ELF-1 (cell line): ENCODE results near the gene SLC35G6.
"Not testable (repeated sequence)": the region's sequence is repeated elsewhere in the genome, so short reads cannot be mapped to it uniquely, and the experiment has no call there.

Source experiments
- DNase-seq: peaks from one replicate; pipeline ENCODE4 v3.0.0-alpha.2; 2016; ENCODE audit warnings: low read depth, low spot score

SLC35G6 gene

DNA sequence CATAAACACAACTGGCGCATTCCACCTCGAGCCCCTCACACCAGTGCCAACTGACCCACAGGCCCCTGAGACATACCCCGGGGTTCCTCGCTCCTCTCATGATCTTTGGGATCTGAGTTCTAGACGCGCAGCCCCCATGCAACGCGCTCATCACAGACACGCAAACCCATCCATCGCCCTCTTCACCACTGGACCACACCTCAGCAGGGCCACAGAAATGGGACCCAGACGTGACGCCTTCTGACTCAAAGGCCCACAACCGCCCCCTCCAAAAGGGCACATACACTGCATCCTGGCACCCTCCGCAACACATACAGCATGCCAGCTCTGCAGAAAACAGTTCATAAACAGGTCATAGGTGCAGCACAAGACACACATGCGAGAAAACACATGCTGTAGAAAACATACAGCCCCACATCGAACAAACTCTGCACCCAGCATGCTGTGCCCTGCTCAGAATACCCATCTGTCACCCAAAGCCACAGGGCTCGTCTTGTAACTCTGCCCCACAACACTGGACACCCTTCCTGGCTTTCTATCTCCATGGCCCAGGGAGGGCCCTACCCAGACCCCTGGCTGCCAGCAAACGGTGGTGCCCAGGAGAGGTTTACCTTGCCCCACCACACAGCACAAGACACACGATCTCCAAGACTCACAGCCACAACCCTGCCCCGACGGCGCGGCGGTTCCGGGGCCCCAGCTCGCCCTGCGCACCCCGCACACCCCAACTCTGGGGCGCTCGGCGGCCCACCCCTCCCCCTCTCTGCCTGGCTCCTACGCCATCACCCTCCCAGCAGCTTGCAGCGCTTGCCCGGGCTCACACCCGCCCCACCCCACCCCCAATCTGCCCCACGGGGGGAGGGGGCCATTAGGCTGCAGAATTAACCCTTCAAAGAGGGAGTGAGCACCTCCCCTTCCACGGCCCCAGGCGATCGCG lies 2.7 kb upstream of the SLC35G6 start:
- peak; percentile 39 for DNase-seq

DNA sequence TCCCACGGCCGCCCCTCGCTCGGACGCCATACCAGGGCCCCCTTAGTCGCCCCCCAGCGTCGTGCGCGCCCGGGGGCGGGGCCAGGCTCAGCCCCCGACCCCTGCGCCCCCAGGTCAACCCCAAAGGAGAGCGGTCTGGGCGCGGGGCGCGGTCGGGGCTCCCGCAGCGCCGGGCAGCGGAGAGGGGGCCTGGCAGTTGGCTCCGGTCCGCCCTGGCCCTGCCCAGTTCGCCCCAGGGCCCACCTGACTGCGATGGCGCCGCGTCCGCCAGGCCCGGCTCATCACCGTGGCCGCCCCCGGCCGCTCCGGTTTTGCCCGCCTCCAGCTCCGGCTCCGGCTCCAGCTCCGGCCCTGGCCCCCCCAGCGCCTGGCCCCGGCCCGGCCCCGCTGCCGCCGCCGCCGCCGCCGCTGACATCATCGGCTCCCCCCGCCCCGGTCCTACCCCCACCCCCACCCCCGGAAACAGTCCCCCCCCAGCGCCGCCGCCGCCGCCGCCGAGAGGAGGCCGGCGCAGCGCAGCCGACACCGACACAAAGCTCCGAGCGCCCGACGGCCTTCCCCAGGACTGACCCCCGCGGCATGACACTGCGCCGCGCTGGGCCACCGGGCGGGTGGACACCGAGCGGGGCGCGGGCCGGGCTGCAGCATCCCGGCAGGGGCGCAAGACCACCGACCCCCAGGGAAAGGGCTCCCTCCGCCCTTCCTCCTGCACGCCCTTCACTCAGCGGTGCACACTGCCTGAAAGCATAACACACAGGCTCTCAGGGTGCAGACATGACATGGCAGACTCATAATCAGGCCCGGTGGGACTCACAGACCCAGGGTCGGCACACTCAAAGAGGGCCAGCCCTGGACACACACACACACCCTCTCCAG lies 1.8 kb upstream of the SLC35G6 start, which contains the start of gene ZBTB4:
TSS of gene ZBTB4 (minus strand) at position 419 of the 876 bp plus-strand sequence. CDS start 12,830 bp downstream, outside the sequence.
- peak; percentile 77 for DNase-seq

DNA sequence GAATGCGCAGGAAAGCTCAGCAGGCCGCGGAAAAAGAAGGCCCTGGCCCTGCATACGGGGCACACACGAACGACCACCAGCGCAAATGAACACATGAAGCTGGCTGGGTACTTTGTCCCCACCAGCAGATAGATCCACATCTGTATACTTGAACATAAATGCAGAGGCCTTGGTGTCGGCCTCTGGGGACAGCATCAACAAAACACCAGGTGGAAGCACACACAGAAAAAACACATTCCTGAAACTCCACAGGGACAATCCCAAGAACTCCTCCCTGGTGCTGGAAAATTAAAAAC lies 1.2 kb upstream of the SLC35G6 start:
- DNase-seq, result no peak

DNA sequence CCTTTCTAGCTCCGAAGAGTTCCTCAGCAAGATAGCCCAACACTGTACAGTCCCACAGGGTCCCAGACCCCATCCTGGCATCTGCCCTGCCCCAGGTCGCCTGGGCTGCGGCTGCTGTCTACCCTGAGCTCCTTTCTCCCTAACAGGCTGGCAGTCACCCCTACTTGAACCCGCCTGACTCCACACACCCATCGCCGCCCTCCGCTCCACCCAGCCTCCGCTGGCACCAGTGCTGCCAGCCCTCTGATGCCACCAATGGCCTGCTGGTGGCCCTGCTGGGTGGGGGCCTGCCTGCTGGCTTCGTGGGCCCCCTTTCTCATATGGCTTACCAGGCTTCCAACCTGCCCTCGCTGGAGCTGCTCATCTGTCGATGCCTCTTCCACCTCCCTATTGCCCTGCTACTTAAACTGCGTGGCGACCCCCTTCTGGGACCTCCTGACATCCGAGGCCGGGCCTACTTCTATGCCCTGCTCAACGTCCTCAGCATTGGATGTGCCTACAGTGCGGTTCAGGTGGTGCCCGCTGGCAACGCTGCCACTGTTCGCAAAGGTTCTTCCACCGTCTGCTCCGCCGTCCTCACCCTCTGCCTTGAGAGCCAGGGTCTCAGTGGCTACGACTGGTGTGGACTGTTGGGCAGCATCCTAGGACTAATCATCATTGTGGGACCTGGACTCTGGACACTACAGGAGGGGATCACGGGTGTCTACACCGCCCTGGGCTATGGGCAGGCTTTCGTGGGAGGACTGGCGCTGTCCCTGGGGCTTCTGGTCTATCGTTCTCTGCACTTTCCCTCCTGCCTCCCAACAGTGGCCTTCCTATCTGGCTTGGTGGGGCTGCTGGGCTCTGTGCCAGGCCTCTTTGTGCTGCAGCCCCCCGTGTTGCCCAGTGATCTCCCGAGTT lies 846 bp downstream of the SLC35G6 start:
- DNase-seq, result not testable (repeated sequence)

- not testable (repeated sequence) for DNase-seq
These were observed 1.5 kb downstream of the SLC35G6 start for GRCh38 chr17:7482742-7483088.

DNA sequence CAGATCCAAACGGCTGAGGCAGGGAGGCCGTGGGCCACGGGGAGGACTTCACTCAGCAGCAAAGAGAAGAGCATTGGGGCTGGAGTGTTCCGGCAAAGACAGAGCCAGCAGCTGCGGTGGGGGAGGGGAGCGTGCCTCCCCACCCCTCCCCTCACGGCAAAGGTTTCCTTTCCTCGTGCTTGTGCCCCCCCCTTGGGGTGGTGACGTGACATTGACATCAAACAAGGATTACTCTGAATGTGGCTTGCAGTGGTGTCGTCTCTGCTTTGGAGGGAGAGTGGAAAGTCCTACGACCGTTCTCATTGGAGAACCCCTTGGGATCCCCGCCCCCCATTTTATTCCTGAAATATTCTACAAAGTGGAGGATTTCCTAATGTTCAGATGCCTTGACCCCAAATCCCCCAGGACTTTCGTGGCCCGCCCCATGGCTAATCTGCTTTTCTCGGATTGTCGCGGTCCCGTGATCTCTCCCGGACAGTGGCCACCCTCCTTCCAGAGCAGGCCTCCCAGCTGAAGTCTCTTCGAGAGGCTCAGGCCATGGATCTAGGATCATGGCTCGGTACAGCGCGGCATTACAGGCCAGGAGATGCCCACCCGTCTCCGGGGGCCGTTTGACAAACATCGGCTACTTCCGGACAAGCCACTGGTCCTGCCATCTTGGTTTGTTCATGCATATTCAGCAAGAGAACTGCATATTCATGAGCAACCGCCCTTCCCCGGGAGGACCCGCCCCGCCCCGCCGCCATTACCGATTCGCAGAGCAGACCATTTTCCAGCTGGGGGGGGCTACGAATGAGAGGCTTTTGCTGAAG lies 2.2 kb downstream of the SLC35G6 start:
- peak; percentile 96 for DNase-seq

- DNase-seq, result peak; percentile 98
These were observed 3.0 kb downstream of the SLC35G6 start, which contains the start of gene POLR2A for GRCh38 chr17:7484067-7484918. Gene POLR2A (plus strand): TSS chr17:7484366.

- no peak for DNase-seq
These were observed 3.7 kb downstream of the SLC35G6 start for GRCh38 chr17:7484919-7485377.

- no peak for DNase-seq
These were observed 4.9 kb downstream of the SLC35G6 start for GRCh38 chr17:7486181-7486580.

GRCh38 chr17:7490144-7490543 lies 8.9 kb downstream of the SLC35G6 start:
- no peak for DNase-seq

GRCh38 chr17:7491583-7491982 lies 10.3 kb downstream of the SLC35G6 start:
- DNase-seq, result no peak

- DNase-seq, result no peak
These were observed 12.7 kb downstream of the SLC35G6 start for GRCh38 chr17:7493941-7494340.

DNA sequence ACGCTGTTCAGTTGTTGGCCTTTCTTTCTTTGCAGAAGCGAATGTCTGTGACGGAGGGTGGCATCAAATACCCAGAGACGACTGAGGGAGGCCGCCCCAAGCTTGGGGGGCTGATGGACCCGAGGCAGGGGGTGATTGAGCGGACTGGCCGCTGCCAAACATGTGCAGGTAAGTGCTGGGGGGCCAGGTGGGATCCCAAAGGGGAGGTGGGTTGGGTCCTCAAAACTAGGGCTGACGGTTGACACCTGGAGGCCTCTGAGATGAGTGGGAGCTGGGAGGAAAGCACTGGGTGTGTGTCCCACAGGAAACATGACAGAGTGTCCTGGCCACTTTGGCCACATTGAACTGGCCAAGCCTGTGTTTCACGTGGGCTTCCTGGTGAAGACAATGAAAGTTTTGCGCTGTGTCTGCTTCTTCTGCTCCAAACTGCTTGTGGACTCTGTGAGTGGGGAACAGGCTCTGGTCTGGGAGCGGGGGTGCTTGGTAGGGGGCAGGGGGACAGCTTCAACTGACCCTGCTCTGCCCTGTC lies 14.7 kb downstream of the SLC35G6 start:
- DNase-seq, result no peak

- no peak for DNase-seq
These were observed 15.4 kb downstream of the SLC35G6 start for GRCh38 chr17:7496470-7497183.

- DNase-seq, result no peak
These were observed 16.0 kb downstream of the SLC35G6 start for GRCh38 chr17:7497228-7497627.

- DNase-seq, result no peak
These were observed 16.4 kb downstream of the SLC35G6 start for GRCh38 chr17:7497636-7498035.

- DNase-seq, result no peak
These were observed 17.9 kb downstream of the SLC35G6 start for GRCh38 chr17:7499161-7499560.

GRCh38 chr17:7501729-7502128 lies 20.5 kb downstream of the SLC35G6 start:
- no peak for DNase-seq
